ENCODE results near the gene BCAP29. TPM values are rescaled to one million over a fixed set of nuclear protein-coding genes. Genes with fewer than 3 reads are reported as not detected.

Gene BCAP29
- polyA plus RNA-seq, 1 donor, result 42.0 TPM

DNA sequence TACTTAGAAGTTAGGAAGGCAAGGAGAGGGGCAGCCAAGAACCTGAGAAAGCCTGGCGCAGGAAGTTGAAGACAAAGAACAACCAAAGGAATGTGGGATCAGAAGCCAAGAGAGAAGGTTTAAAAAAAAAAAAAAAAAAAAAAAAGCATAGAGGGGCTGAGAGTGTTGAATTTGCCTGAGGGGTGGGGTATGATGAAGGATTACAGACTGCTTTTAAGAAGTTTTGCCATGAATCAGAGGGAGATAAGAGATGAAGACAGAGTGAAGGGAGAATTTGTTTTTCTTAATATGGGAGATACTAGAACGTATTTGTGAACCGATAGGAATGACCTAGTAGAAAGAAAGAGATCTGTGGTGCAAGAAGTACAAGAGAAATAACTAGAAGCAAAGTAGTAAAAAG is 87.3 kb downstream of the BCAP29 start:
- DNase-seq (ENCODE audit: low read depth), result no peak

DNA sequence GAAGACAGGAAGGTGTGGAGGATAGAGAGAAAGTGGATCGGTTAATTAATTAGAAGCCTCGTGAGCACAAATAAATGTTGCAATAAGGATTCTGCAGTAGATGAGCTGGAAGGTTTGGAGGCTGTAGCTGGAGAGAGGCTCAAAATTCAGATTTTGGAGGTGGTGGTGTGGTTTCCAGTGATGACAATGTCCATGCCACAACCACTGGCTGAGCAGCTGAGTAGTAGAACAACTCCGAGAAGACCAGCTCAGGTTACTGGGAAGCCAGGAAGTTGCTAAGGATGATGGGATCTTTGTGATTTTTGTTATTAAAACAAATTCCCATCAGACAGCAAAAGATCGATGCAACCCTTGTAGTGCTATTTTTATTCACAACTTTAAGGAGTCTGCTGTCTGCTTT is 88.2 kb downstream of the BCAP29 start:
- DNase-seq (ENCODE audit: low read depth), result no peak

Other genes with a start within 250 kb of the BCAP29 start
- gene GPR22, start 110.2 kb upstream of the BCAP29 start, polyA plus RNA-seq (ENCODE audit: insufficient read length), result 0.11 TPM
- 27.9 TPM for gene COG5, start 16.3 kb upstream of the BCAP29 start, polyA plus RNA-seq (ENCODE audit: insufficient read length)
- 6.9 TPM for gene DUS4L, start 16.3 kb upstream of the BCAP29 start, polyA plus RNA-seq (ENCODE audit: insufficient read length)
- gene SLC26A4, start 80.6 kb downstream of the BCAP29 start, polyA plus RNA-seq (ENCODE audit: insufficient read length), result 0.73 TPM
- gene CBLL1, start 163.9 kb downstream of the BCAP29 start, polyA plus RNA-seq (ENCODE audit: insufficient read length), result 19.3 TPM
- not detected for gene SLC26A3, start 223.0 kb downstream of the BCAP29 start, polyA plus RNA-seq (ENCODE audit: insufficient read length)

Data from forelimb muscle (tissue), 1 donor.